ENCODE results near the gene LSAMP. TPM values are rescaled to one million over a fixed set of nuclear protein-coding genes. Genes with fewer than 3 reads are reported as not detected.

LSAMP gene
- total and polyA plus RNA-seq, 9 of the 15 experiments (the other 6 are each of a cell fraction or from before 2014, with no cell fraction given), result 0.09 to 0.11 TPM; not detected in 7

DNA sequence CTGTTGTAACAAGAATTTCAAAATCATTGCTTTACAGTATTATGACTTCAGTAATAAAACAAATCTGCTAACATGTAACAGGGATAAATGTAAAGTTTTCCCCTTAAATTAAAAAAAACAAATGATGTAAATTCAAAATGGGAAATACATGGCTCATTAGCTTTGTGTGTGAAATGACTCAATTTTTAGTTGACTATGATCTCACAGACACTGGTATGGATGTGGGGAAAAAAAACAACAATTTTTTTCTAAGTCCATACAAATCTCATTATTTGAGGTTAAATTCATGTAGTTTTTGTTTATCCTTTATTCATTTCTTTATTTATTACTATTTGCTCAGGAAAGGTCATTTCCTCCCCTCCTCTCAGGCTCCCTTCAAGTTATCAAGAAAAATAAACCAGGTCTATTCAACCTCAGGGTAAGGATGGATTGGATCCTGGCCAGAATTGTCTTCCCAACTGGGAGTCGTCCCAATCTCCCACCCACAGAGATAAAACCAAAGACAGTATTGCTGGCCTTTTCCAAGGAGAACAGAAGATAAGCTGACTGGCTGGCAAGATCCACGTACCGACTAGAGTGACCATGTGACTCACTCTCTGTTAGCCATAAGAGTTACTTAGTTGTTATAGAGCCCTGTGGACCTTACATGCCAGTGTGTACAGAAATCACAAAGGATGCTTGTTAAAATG lies 448.7 kb downstream of the LSAMP start:
- FAIRE-seq, result no peak
- intact Hi-C loops (cut with micrococcal nuclease), result no loop called here
- ChIA-PET CTCF (ENCODE audit: low intra/inter-chr PET ratio) (no interaction called here), POLR2A (no interaction called here)
- H3K9me3 ChIP-seq (replicated peaks; ENCODE audit: control insufficient read depth, insufficient read depth, low read depth, low read length), result peaks cover 3% of the 10 kb centered on the region; the same call in 1 of the 2 replicates
- H3K9me1 ChIP-seq (ENCODE audit: control insufficient read depth, insufficient read depth, low read length), result no peaks in the 10 kb centered on the region
- no peak for DNase-seq (ENCODE audit: extremely low read depth in 1 of 4, low spot score in 3 of 4)
- H3K4me2 ChIP-seq (ENCODE audit: insufficient read depth, low read length), result no peak overlapping the region
- no peaks in the 10 kb centered on the region for H3K79me2 ChIP-seq (ENCODE audit: control insufficient read depth, insufficient read depth, low read length)
- no peak overlapping the region for H3K4me3 ChIP-seq
- H3K27ac ChIP-seq (ENCODE audit: extremely low read depth, low read depth, low read length), result no peak overlapping the region
- H2AFZ ChIP-seq (ENCODE audit: low read depth, low read length), result no peak overlapping the region
- no peaks in the 10 kb centered on the region for H3K27me3 ChIP-seq (ENCODE audit: control insufficient read depth in 2 of 2, insufficient read depth in 2 of 2, low read length in 2 of 2)
- no peak for ATAC-seq
- no peaks in the 10 kb centered on the region for H4K20me1 ChIP-seq (replicated peaks; ENCODE audit: control insufficient read depth, insufficient read depth, low read length)
- BruUV-seq (replicated peaks), result no TSS peak
- H3K36me3 ChIP-seq (ENCODE audit: control insufficient read depth, insufficient read depth, low read length), result no peaks in the 10 kb centered on the region
- no peak overlapping the region for H3K9ac ChIP-seq (ENCODE audit: insufficient read depth in 1 of 2, low read depth in 2 of 2, low read length in 2 of 2)
- 15% methylated on average over 3 of the region's 3 CpGs for WGBS (ENCODE audit: insufficient coverage, low coverage, missing lambda C conversion rate)
- H3K4me1 ChIP-seq (replicated peaks in 1 of 2; ENCODE audit: control insufficient read depth in 2 of 2, insufficient read depth in 2 of 2, low read length in 2 of 2), result peaks cover 5 to 17% of the 10 kb centered on the region in 2 experiments; a peak in 4 of 5 replicates
- in situ Hi-C loops (cut with MboI), result no loop called here
- TF ChIP-seq, protein P1, sequence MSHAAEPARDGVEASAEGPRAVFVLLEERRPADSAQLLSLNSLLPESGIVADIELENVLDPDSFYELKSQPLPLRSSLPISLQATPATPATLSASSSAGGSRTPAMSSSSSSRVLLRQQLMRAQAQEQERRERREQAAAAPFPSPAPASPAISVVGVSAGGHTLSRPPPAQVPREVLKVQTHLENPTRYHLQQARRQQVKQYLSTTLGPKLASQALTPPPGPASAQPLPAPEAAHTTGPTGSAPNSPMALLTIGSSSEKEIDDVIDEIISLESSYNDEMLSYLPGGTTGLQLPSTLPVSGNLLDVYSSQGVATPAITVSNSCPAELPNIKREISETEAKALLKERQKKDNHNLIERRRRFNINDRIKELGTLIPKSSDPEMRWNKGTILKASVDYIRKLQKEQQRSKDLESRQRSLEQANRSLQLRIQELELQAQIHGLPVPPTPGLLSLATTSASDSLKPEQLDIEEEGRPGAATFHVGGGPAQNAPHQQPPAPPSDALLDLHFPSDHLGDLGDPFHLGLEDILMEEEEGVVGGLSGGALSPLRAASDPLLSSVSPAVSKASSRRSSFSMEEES (CRISPR knock-in tag; IDR thresholded peaks at IDR 0.05), result no peak
- TF ChIP-seq DPF2 (IDR thresholded peaks at IDR 0.05) (no peak), ZNF766 (CRISPR knock-in tag; conservative IDR thresholded peaks at IDR 0.05) (no peak), ZNF717 (CRISPR knock-in tag; IDR thresholded peaks at IDR 0.05) (no peak), ZNF274 (IDR thresholded peaks at IDR 0.05; ENCODE audit: borderline replicate concordance, low read depth, low read length) (no peak), ZNF79 (CRISPR knock-in tag; IDR thresholded peaks at IDR 0.05; ENCODE audit: low read depth) (no peak), RBM15 (IDR thresholded peaks at IDR 0.05; ENCODE audit: insufficient read depth, low read length) (no peak), ZNF121 (CRISPR knock-in tag; conservative IDR thresholded peaks at IDR 0.05) (no peak), ASH1L (IDR thresholded peaks at IDR 0.05; ENCODE audit: borderline replicate concordance, low read depth, partially characterized antibody) (no peak), XRCC5 (IDR thresholded peaks at IDR 0.05; ENCODE audit: low read depth, low read length) (no peak), ZNF830 (CRISPR knock-in tag; IDR thresholded peaks at IDR 0.05) (no peak), ZNF551 (CRISPR knock-in tag; IDR thresholded peaks at IDR 0.05) (no peak), ZNF124 (CRISPR knock-in tag; IDR thresholded peaks at IDR 0.05) (no peak), ZNF77 (CRISPR knock-in tag; IDR thresholded peaks at IDR 0.05) (no peak), RBM25 (IDR thresholded peaks at IDR 0.05; ENCODE audit: low read depth, low read length, severe bottlenecking) (no peak)
- TF ChIP-seq, protein P2, sequence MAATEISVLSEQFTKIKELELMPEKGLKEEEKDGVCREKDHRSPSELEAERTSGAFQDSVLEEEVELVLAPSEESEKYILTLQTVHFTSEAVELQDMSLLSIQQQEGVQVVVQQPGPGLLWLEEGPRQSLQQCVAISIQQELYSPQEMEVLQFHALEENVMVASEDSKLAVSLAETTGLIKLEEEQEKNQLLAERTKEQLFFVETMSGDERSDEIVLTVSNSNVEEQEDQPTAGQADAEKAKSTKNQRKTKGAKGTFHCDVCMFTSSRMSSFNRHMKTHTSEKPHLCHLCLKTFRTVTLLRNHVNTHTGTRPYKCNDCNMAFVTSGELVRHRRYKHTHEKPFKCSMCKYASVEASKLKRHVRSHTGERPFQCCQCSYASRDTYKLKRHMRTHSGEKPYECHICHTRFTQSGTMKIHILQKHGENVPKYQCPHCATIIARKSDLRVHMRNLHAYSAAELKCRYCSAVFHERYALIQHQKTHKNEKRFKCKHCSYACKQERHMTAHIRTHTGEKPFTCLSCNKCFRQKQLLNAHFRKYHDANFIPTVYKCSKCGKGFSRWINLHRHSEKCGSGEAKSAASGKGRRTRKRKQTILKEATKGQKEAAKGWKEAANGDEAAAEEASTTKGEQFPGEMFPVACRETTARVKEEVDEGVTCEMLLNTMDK (IDR thresholded peaks at IDR 0.05; ENCODE audit: borderline replicate concordance, insufficient read depth, low read depth, low read length, poor library complexity, severe bottlenecking), result no peak
- TF ChIP-seq, protein P3, sequence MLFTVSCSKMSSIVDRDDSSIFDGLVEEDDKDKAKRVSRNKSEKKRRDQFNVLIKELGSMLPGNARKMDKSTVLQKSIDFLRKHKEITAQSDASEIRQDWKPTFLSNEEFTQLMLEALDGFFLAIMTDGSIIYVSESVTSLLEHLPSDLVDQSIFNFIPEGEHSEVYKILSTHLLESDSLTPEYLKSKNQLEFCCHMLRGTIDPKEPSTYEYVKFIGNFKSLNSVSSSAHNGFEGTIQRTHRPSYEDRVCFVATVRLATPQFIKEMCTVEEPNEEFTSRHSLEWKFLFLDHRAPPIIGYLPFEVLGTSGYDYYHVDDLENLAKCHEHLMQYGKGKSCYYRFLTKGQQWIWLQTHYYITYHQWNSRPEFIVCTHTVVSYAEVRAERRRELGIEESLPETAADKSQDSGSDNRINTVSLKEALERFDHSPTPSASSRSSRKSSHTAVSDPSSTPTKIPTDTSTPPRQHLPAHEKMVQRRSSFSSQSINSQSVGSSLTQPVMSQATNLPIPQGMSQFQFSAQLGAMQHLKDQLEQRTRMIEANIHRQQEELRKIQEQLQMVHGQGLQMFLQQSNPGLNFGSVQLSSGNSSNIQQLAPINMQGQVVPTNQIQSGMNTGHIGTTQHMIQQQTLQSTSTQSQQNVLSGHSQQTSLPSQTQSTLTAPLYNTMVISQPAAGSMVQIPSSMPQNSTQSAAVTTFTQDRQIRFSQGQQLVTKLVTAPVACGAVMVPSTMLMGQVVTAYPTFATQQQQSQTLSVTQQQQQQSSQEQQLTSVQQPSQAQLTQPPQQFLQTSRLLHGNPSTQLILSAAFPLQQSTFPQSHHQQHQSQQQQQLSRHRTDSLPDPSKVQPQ (CRISPR knock-in tag; IDR thresholded peaks at IDR 0.05; ENCODE audit: borderline replicate concordance), result no peak
